C1 segment of cervical spinal cord (tissue), 14 donors: ENCODE data around the gene NUP58.
"Not testable (repeated sequence)": the region's sequence is repeated elsewhere in the genome, so short reads cannot be mapped to it uniquely, and the experiment has no call there.

Experiments used
- DNase-seq, 14 donors: peaks; one replicate each; lab custom pipeline; 2025; lab: John Stamatoyannopoulos, UW

The NUP58 gene

DNA sequence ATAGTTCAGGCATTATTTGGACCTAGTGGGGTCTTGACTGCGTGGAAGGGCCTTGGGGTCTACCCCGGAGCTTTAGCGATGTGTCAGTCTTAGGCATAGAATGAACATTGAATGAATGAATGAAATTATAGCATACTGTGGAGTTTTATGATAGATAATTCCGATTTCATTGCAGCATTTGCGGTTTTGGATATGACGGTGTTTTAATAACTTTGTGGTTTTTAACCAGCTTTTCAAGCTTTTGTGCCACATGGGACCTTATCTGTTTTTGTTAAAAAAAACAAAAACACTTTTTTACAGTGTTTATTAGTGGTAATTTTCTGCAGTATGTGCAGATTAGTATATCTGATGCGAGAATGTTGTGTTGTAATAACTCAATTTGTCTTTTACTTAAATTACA is 696 bp downstream of the NUP58 start:
- DNase-seq, result no peak

DNA sequence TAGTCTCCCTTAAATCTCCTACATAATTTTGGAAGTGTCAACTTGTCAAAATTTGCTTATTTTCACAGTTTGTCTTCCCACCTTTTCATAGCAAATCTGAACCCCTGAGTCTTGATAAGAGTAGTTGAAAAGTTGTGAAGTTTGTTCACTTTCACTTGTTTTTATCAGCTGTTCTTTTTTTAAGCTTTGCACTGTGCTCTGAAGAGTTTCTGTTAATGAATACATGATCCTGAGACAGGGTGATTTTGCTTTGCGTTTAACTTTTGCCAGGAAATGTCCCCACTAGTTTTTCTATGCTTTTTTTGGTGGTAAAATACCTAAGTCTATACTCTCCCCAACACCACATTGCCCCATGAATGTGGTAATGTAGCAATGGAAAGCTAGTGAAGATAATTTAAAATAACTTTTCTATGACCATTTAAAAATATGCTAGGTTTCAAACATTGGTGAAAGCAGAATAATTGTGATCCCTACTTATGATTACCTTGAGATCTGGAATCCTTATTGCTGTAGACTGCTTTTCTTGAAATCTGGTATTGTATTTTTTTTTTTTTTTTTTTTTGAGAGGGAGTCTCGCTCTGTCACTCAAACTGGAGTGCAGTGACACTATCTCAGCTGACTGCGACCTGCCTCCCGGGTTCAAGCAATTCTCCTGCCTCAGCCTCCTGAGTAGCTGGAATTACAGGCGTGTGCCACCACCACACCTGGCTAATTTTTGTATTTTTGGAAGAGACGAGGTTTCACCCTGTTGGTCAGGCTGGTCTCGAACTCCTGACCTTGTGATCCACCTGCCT is 5.4 kb downstream of the NUP58 start:
- DNase-seq, result no peak

DNA sequence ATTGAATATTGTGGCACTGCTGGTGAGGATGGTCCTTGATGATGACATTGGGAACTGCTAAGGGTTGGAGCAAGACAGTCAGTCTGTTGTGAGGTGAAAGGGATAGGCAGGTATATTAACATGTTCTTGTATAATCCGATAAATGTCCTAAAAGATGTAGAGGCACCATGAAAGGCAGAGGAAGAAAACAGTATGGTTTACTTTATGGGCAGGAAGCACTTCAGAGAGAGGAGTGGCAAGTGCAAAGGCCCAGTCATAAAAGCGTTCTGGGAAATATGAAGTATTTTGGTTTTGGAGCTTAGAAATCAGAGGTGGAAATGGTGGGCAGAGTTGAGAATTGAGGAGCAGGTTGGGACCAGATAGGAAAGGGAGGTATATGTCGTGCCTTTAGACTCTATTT is 9.5 kb downstream of the NUP58 start:
- no peak for DNase-seq

DNA sequence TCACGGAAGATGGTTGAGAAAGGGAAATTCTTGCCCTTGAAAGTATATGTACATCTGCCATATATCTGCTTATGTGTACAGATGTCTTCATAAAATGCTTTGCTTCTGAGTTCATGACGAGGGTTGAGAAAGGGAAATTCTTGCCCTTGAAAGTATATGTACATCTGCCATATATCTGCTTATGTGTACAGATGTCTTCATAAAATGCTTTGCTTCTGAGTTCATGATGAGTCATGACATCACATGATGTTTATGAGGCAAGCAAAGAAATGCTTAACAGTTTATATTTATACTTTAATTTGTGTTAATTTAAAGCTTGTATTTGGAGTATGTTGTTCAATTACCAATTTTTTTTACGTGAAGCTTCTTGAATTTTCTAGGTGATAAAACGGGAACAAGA is 17.5 kb downstream of the NUP58 start:
- DNase-seq, result not testable (repeated sequence)

DNA sequence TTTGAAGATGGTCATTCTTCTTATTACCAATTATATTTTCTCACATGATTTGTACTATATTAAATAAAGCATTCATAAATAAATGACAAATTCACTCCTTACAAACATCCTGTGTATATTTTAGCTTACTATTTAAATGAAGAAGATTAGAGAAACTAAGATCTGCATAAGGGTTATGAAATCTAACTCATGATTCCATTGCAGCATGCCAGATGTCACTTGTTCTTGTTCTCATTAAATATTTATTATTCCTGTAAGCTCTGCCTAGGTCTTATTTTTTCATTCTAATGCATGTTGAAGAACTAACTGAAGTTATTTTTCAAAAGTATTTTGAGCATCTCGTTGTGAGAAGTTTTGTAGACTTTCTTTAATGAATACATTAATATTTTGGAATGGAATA is 18.3 kb downstream of the NUP58 start:
- DNase-seq, result no peak

DNA sequence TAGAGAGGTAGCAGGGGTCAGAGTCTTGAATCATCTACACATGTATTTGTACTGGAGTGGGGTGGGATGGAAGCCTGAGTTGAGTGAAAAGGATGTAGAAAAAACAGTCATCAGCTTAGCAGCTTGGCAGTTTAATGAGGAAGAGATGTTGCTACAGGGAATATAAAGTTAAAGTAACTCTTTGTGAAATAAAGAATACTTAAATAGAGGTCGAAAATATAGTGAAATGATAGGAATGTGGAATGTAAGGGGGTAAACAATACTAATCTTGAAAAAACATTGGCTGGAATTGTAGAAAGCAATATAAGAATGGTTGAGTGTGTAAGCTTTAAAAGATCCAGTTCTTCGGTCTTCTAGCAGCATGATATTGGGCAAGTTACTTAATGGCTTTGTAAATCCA is 22.7 kb downstream of the NUP58 start:
- no peak for DNase-seq

DNA sequence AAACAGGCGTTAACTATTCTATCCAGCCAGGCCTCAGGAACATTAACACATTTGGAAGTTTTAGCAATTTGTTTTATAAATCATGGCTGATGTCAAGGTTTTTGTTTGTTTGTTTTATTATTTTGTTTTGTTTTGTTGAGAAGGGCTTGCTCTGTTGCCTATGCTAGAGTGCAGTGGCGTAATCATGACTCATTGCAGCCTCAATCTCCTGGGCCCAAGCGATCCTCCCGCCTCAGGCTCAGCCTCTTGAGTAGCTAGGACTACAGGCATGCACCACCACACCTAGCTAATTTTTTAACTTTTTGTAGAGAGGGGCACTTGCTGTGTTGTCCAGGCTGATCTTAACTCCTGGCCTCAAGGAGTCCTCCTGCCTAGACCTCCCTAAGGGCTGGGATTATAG is 28.3 kb downstream of the NUP58 start:
- no peak for DNase-seq

DNA sequence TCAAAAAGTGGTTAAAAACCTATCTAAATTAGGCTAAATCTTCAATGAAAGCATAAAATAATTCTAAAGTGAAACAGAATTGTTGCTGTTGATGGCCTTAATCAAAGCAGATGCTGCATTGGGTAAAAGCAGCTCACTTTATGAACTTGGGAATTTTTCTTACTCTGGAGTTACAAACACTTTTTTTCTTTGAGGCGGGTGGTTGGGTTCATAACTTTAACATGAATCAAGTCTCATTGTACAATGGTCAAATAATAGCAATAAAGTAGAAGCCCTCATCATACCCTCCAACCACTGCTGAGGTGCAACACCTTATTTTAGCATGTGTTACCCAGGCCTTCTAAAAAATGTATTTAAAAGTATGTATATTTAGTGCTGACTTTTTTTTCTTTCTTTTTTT is 29.1 kb downstream of the NUP58 start:
- DNase-seq, result no peak

DNA sequence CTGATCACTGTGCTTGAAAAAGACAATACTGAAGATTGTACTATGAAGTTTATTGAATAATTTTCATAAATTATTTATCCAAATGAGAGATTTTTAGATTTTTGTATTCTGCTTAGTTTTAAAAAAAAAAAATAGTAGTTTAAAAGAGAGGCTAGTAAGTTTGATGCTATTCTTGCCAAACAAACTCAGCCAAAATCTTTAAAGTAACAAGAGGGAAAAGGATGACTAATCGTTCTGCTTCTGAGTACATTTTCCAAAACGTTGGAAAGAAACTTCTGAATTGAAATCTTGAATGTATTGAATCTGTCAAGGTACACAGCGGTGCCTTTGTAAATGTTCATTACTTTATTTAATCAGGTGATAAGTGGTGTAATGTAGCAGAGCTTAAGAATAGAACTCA is 34.4 kb downstream of the NUP58 start:
- DNase-seq, result no peak

DNA sequence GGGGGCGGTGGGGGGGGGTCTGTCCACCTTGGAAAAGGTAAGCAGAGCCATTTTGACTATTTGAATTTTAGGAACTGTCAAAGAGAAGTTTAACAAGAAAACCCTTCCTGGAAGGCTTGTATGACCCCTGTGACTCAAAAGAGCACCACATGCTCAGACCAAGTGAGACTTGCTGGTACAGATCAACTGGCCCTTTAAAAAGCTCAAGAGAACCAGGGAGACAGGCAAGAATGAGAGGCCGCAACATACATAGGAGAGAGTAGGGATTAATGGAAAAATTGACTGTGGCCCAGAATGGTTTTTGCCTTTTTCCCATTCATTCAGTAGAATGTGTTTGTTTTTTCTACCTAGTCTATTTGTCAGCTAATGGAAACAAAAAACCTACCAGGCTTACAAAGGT is 44.2 kb downstream of the NUP58 start:
- no peak for DNase-seq

DNA sequence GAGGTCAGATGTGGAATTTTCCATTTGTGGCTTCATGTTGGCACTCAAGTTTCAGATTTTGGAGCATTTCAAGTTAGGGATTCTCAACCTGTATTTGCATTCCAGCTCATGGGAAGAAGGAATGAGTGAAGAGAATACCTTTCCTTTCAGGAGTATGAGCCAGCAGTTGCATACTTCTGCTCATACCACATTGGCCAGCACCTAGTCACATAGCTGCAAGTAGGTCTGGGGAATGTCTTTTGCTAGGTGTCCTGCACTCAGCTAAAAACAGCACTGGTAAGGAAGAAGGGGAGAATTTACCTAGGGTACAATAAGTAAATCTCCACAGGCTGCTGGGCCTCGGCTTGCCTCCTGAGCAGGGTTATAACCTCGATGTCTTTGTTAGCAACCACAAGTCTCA is 45.7 kb downstream of the NUP58 start:
- no peak for DNase-seq

DNA sequence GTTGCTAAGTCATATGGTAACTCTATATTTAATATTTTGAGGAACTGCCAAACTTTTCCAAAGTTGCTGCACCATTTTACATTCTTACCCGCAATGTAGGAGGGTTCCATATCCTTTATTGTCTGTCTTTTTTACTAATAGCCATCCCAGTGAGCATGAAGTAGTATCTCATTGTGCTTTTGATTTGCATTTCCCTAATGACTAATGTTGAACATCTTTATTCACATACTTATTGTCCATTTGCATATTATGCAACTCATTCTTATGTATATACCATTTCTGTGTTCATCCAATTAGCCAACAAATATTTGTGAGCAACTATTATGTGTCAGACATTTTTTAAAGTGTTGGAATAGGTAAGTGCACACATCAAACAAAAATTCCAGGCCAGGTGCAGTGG is 50.0 kb downstream of the NUP58 start:
- DNase-seq, result no peak

DNA sequence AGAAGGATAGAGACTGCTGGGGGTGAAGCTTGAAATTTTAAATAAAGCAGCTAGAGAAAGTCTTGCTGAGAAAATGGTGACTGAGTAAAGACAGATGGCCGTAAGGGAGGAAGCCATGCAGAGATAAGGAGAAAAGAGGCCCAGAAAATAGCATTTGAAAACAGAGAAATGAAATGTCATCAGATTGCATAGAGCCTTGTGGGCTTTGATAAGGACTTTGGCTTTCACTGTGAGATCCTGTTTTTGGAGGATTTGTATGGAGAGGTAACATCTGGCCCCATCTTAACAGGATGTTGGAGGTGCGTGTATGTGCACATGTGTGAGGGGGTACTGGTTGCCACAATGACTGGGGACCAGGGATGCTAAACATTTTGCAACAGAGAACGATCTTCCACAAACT is 50.8 kb downstream of the NUP58 start:
- no peak for DNase-seq

DNA sequence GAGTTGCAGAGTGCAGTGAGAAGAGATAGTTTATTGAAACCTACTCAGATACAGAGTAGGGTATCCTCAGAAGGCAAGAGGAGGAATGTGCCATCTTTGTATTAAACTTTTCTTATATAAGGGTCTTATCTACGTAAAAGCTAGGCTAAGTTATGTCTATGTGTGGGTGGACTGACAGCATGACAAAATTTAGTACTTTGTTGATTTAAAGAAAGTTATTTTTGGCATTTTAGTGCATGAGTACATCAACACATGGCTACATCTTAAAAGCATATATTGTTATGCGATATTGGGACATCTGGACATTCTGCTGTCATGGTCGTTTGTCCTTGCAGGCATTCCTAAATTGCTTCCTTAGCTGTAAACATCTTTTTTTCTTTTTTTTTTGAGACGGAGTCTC is 51.4 kb downstream of the NUP58 start:
- DNase-seq, result no peak

DNA sequence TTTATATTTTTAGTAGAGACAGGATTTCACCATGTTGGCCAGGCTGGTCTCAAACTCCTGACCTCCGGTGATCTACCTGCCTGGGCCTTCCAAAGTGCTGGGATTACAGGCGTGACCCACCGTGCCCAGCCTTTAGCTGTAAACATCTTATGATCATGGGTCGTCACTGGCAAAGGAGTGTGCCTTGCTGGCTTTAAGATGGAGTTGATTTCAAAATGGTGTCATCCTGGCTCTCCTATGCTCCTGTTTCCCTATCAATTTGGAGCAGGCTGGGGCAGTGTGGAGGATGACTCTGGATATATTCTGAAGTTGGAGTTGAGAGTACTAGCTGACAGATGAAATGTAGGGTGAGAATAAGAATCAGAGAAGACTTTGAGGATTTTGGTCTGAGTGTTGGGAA is 51.9 kb downstream of the NUP58 start:
- DNase-seq, result no peak

DNA sequence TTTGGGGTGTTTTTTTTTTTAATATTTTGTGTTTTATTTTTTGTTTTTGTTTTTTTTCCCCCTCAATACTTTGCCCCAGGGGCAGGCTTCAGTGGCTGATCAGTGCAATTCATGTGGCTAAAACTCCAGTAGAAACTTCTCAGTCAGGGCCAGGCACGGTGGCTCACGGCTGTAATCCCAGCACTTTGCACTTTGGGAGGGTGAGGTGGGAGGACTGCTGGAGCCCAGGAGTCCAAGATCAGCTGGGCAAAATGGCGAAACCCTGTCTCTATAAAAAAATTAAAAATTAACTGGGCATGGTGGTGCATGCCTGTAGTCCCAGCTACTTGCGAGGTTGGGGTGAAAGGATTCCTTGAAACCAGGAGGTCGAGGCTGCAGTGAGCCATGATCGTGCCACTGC is 53.0 kb downstream of the NUP58 start:
- DNase-seq, result no peak

DNA sequence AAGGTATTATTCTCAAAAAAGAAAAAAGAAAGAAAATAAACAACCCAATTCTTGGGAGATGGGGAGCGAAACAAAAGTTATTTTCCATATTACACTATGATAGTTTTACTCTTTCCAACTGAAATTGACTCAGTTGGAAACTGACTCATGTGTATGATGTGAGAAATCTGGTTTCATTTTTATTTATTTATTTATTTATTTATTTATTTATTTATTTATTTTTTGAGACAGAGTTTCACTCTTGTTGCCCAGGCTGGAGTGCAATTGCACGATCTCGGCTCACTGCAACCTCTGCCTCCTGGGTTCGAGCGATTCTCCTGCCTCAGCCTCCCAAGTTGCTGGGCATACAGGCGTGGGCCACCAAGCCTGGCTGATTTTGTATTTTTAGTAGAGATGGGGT is 59.0 kb downstream of the NUP58 start:
- DNase-seq, result not testable (repeated sequence)

DNA sequence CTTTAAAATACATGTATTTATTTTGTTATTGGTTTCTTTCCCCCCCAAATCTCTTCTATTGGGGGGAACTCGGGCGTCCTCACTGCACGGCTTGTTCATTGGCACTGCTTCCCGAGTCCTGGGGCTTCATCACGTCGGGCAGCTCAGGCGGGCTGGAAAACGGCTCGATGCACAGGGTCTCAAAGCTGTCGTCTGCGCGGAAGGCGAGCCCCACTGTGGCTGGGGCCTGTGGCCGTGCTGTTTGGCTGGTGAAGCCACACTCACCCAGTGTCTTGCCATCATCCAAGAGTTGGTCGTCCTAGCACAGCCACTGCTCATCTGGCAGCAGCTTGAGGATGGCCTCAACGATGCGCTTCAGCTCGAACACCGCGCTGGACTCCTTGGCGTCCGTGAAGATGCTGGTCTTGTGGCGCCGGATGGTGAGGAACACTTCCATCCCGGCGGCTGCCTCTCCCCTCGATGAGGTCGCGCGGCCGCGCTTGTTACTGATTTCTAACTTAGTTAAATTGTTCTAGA is 64.4 kb downstream of the NUP58 start:
- no peak for DNase-seq

DNA sequence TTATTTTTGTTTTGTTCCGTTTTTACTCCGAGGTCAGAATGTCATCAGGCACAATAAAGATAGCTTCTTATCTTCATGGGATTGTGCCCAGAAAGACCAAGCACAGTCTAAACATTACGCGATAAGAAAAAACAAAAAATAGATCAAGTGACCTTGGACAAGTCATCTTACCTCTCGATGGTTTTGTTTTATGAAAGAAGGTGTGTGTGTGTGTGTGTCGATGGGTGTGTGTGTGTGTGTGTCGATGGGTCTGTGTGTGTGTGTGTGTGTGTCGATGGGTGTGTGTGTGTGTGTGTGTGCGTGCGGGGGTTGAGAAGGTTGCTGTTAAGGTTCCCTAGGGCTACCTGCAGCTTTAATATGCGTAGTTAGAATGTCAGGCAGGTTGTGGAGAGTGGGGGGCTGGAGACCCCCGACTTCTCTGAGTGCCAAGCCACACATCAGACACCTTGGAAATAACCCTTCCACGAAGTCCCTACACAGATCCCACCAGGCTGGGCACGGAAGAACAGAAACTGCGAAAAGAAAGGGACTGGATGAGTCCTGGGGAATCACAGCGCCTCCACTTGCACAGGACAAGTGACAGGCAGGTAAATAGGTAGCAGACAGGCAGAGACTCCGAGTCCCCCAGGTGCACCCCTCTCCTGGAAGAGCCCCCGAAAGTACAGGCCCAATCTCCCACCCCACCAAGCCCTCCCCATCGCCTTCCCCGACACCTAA is 69.9 kb downstream of the NUP58 start:
- peak in 1 of 14 donors; percentile 71 for DNase-seq

DNA sequence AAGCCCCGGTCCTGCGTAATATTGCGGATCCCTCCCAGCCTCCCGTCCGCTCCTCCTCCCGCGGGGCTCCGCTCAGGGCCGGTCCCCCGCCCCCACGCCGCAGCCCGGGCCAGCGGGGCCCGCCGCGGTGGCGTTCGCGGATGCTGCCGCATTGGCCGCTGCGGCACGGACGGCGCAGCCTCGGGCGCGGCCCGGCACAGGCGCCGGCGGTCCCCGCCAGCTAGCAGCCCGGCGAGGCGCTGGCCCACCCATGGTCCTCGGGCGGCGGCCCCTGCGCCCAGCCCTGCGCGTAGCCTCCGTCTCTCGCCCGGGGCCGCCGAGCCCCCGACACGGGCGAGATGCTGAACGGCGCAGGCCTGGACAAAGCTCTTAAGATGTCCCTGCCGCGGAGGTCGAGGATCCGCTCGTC is 70.5 kb downstream of the NUP58 start, which contains the start of gene ATP8A2:
TSS of gene ATP8A2 (plus strand) at position 100 of the 409 bp plus-strand sequence. CDS start at position 339, 239 bp downstream.
- DNase-seq, result peak in 1 of 14 donors; percentile 71

DNA sequence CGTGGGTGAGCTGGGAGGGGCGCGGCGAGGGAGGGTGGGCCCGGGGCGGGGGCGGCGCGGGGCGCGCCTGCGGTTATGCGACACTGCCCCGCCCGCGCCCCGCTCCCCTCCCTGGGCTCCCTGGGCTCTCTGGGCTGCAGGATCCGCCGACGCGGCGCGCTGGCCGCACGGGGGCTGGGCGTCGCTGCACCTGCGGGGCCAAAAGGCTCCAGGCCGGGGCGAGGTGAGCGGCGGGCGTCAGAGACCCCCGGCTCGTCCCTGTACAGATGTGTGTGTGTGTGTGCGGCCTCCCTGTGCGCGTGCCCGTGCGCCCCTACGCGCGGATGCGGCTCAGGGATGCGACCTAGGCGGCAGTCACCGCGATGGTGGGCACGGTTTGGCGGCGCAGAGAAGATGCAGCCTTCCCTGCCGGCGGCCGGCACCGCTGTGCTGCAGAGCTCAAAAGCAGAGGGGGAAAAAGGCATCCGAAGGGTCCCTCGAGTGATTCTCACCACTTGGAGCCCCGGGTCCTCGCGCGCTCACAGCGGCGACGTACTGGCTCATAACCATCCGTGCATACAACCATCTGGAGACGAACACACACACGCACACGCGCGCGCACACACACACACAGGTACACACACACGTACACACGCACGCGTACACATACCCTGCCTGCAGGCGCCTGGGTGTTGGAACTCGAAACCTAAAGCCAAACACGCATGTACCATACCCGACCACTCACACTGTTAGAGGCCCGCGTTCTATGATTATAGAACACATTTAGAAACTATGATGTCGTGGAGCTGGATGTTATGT is 71.1 kb downstream of the NUP58 start:
- DNase-seq, result peak in 2 of 14 donors; percentile 14 to 74

DNA sequence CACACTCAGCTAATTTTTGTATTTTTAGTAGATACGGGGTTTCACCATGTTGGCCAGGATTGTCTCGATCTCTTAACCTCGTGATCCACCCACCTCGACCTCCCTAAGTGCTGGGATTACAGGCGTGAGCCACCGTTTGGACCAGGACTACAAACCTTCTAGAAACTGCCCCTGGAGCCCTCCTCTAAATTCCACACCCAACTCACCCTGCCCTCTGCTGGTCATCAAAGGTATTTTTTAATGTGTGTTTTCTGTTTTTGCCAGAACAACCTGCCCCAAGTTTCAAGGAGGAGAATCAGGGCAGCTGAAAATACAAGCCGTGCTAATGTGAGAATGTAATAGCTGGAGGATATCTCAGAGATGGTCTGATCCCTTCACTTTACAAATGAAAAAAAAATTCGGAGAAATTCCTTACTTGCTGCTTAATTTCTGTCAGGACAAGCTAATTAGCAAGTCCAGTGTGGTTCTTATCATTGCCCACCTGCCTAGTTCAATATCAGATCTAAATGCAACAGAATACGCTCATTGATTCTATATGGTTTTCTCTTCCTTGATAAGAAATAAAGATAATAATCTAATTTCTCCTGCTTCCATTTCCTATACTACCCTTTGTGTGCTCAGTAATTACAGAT is 74.4 kb downstream of the NUP58 start:
- DNase-seq, result peak in 3 of 14 donors; percentile 6 to 30 (median 6)
